ENCODE measurements around the gene CD6. TPM values are rescaled to one million over a fixed set of nuclear protein-coding genes. Genes with fewer than 3 reads are reported as not detected.

The CD6 gene
- total RNA-seq, 1 donor from 2014 or later, result 6.1 TPM

- no peak overlapping the region for H3K4me3 ChIP-seq
- H3K36me3 ChIP-seq, result no peaks in the 10 kb centered on the region
- no peak for TF ChIP-seq CTCF (IDR thresholded peaks at IDR 0.05)
- no peak overlapping the region for H3K27ac ChIP-seq
- intact Hi-C loops (cut with DNase I), result no loop called here
- peaks cover 11% of the 10 kb centered on the region for H3K4me1 ChIP-seq
- ATAC-seq, result no peak
- peaks cover 5% of the 10 kb centered on the region for H3K27me3 ChIP-seq (ENCODE audit: low read depth)
- DNase-seq, result no peak
- H3K9me3 ChIP-seq, result no peaks in the 10 kb centered on the region
These were observed 47.8 kb downstream of the CD6 start for GRCh38 chr11:61019037-61019831.

GRCh38 chr11:61019832-61020405 is 48.4 kb downstream of the CD6 start:
- Histone ChIP-seq H3K9me3 (no peaks in the 10 kb centered on the region), H3K4me1 (peaks cover 11% of the 10 kb centered on the region), H3K27me3 (ENCODE audit: low read depth) (peaks cover 5% of the 10 kb centered on the region), H3K36me3 (no peaks in the 10 kb centered on the region), H3K27ac (no peak overlapping the region), H3K4me3 (no peak overlapping the region)
- no peak for TF ChIP-seq CTCF (IDR thresholded peaks at IDR 0.05)
- ATAC-seq (no peak), DNase-seq (no peak)
- intact Hi-C loops (cut with DNase I), result no loop called here

GRCh38 chr11:61020551-61021235 is 49.2 kb downstream of the CD6 start:
- intact Hi-C loops (cut with DNase I), result no loop called here
- no peak overlapping the region for H3K27ac ChIP-seq
- DNase-seq, result no peak
- TF ChIP-seq CTCF (IDR thresholded peaks at IDR 0.05), result no peak
- no peaks in the 10 kb centered on the region for H3K9me3 ChIP-seq
- H3K27me3 ChIP-seq (ENCODE audit: low read depth), result peaks cover 5% of the 10 kb centered on the region
- H3K4me1 ChIP-seq, result peaks cover 13% of the 10 kb centered on the region
- ATAC-seq, result no peak
- no peak overlapping the region for H3K4me3 ChIP-seq
- H3K36me3 ChIP-seq, result no peaks in the 10 kb centered on the region

- Histone ChIP-seq H3K36me3 (no peaks in the 10 kb centered on the region), H3K4me3 (no peak overlapping the region), H3K9me3 (no peaks in the 10 kb centered on the region), H3K4me1 (peaks cover 20% of the 10 kb centered on the region), H3K27me3 (ENCODE audit: low read depth) (peaks cover 6% of the 10 kb centered on the region), H3K27ac (no peak overlapping the region)
- DNase-seq, result peak; percentile 71
- no peak for TF ChIP-seq CTCF (IDR thresholded peaks at IDR 0.05)
- intact Hi-C loops (cut with DNase I), result no loop called here
- peak; percentile 57 to 70 for ATAC-seq
These were observed 50.3 kb downstream of the CD6 start for GRCh38 chr11:61021661-61022212.

GRCh38 chr11:61022311-61023085 is 51.0 kb downstream of the CD6 start:
- no peak for DNase-seq
- peaks cover 9% of the 10 kb centered on the region for H3K27me3 ChIP-seq (ENCODE audit: low read depth)
- H3K36me3 ChIP-seq, result no peaks in the 10 kb centered on the region
- no peak for TF ChIP-seq CTCF (IDR thresholded peaks at IDR 0.05)
- intact Hi-C loops (cut with DNase I), result no loop called here
- no peak overlapping the region for H3K4me3 ChIP-seq
- ATAC-seq, result peak in 1 of 2 donors; percentile 10
- H3K4me1 ChIP-seq, result peaks cover 28% of the 10 kb centered on the region
- no peaks in the 10 kb centered on the region for H3K9me3 ChIP-seq
- no peak overlapping the region for H3K27ac ChIP-seq
